H9 (cell line): ENCODE measurements around the gene PLXNC1. TPM values are rescaled to one million over a fixed set of nuclear protein-coding genes. Genes with fewer than 3 reads are reported as not detected.

Source experiments
- DNase-seq: peaks from one replicate; pipeline ENCODE4 v3.0.0-alpha.2; 2017
- H2AFZ ChIP-seq: one replicate; pipeline ENCODE4 v1.6.1; 2013; ENCODE audit warnings: mild to moderate bottlenecking, low read length, control low read depth, moderate library complexity
- H2AK5ac ChIP-seq: 2 replicates; pipeline ENCODE4 v1.6.1; 2013; ENCODE audit warnings: low read length, control low read depth, mixed read lengths; ENCODE audit not compliant: insufficient read length
- H2BK120ac ChIP-seq: one replicate; pipeline ENCODE4 v1.6.1; 2013; ENCODE audit warnings: low read depth, mild to moderate bottlenecking, low read length, control low read depth, inconsistent platforms; ENCODE audit not compliant: poor library complexity, severe bottlenecking
- H2BK12ac ChIP-seq: 2 replicates; pipeline ENCODE4 v1.6.1; 2013; ENCODE audit warnings: low read length, control low read depth, mixed read lengths, low read depth; ENCODE audit not compliant: insufficient read length
- H2BK15ac ChIP-seq: 2 replicates; pipeline ENCODE4 v1.6.1; 2013; ENCODE audit warnings: low read depth, low read length, control low read depth
- H2BK20ac ChIP-seq: one replicate; pipeline ENCODE4 v1.6.1; 2013; ENCODE audit warnings: low read depth, mild to moderate bottlenecking, low read length, control low read depth, inconsistent platforms; ENCODE audit not compliant: poor library complexity, severe bottlenecking
- H2BK5ac ChIP-seq: 2 replicates; pipeline ENCODE4 v1.6.1; 2013; ENCODE audit warnings: low read length, control low read depth, mixed read lengths; ENCODE audit not compliant: insufficient read length
- H3K14ac ChIP-seq: 2 replicates; pipeline ENCODE4 v1.6.1; 2013; ENCODE audit warnings: low read length, control low read depth; ENCODE audit not compliant: insufficient read depth
- H3K18ac ChIP-seq: 2 replicates; pipeline ENCODE4 v1.6.1; 2013; ENCODE audit warnings: low read depth, mild to moderate bottlenecking, mixed read lengths, low read length, control low read depth; ENCODE audit not compliant: insufficient read length
- H3K23ac ChIP-seq: 2 replicates; pipeline ENCODE4 v1.6.1; 2013; ENCODE audit warnings: low read length, control low read depth, mixed read lengths, low read depth; ENCODE audit not compliant: insufficient read length
- H3K23me2 ChIP-seq: 2 replicates; pipeline ENCODE4 v1.6.1; 2013; ENCODE audit warnings: low read depth, mild to moderate bottlenecking, mixed read lengths, low read length, control low read depth; ENCODE audit not compliant: insufficient read length, poor library complexity, severe bottlenecking
- H3K27ac ChIP-seq: 2 replicates; pipeline ENCODE4 v1.5.1; 2013; ENCODE audit warnings: low read length, control low read depth, mixed read lengths, low read depth; ENCODE audit not compliant: insufficient read length
- H3K27me3 ChIP-seq: 2 replicates; pipeline ENCODE4 v1.6.1; 2013; ENCODE audit warnings: low read length, control low read depth, inconsistent platforms; ENCODE audit not compliant: insufficient read depth
- H3K4ac ChIP-seq: 2 replicates; pipeline ENCODE4 v1.6.1; 2013; ENCODE audit warnings: low read depth, mild to moderate bottlenecking, control low read depth, inconsistent platforms, low read length, moderate library complexity
- H3K4me1 ChIP-seq: 2 replicates; pipeline ENCODE4 v1.6.1; 2013; ENCODE audit warnings: low read length, control low read depth, inconsistent platforms; ENCODE audit not compliant: insufficient read depth
- H3K4me2 ChIP-seq: 2 replicates; pipeline ENCODE4 v1.6.1; 2013; ENCODE audit warnings: low read length, control low read depth, mixed read lengths; ENCODE audit not compliant: insufficient read length, insufficient read depth
- H3K56ac ChIP-seq: 2 replicates; pipeline ENCODE4 v1.6.1; 2013; ENCODE audit warnings: low read depth, mild to moderate bottlenecking, mixed read lengths, low read length, control low read depth; ENCODE audit not compliant: insufficient read length
- H3K79me1 ChIP-seq: 2 replicates; pipeline ENCODE4 v1.6.1; 2013; ENCODE audit warnings: low read depth, mild to moderate bottlenecking, moderate library complexity, low read length, control low read depth, inconsistent platforms; ENCODE audit not compliant: insufficient read depth, poor library complexity, severe bottlenecking
- H3K79me2 ChIP-seq: 2 replicates; pipeline ENCODE4 v1.6.1; 2013; ENCODE audit warnings: low read length, control low read depth, inconsistent platforms; ENCODE audit not compliant: insufficient read depth
- H3K9ac ChIP-seq: 2 replicates; pipeline ENCODE4 v1.6.1; 2013; ENCODE audit warnings: low read length, control low read depth, mixed read lengths; ENCODE audit not compliant: insufficient read length; ENCODE audit errors: extremely low read depth
- H3K9me3 ChIP-seq: one replicate; pipeline ENCODE4 v1.6.1; 2013; ENCODE audit warnings: low read depth, low read length, inconsistent platforms; ENCODE audit not compliant: control insufficient read depth
- H3T11ph ChIP-seq: one replicate; pipeline ENCODE4 v1.6.1; 2013; ENCODE audit warnings: mild to moderate bottlenecking, low read length, control low read depth, inconsistent platforms
- H4K20me1 ChIP-seq: one replicate; pipeline ENCODE4 v1.6.1; 2013; ENCODE audit not compliant: control insufficient read depth, insufficient read length, insufficient read depth
- H4K5ac ChIP-seq: 2 replicates; pipeline ENCODE4 v1.6.1; 2013; ENCODE audit warnings: low read depth, mild to moderate bottlenecking, mixed read lengths, low read length, control low read depth; ENCODE audit not compliant: insufficient read length
- H4K8ac ChIP-seq: replicated peaks from 2 replicates; pipeline ENCODE4 v1.6.1; 2013; ENCODE audit warnings: low read length, control low read depth, mixed read lengths, low read depth; ENCODE audit not compliant: insufficient read length
- H4K91ac ChIP-seq: 2 replicates; pipeline ENCODE4 v1.6.1; 2013; ENCODE audit warnings: low read depth, mild to moderate bottlenecking, moderate library complexity, mixed read lengths, low read length, control low read depth; ENCODE audit not compliant: insufficient read length
- H3K27ac Mint-ChIP-seq, 3 experiments: 2 replicates in 2 of 3; 3 replicates in 1 of 3; pipeline ENCODE4 v1.8.0; 2020 to 2021; ENCODE audit warnings: mixed read lengths in 3 of 3, mild to moderate bottlenecking in 1 of 3, moderate library complexity in 1 of 3
- H3K27me3 Mint-ChIP-seq: 2 replicates; pipeline ENCODE4 v1.8.0; 2021; ENCODE audit warnings: low read depth, mild to moderate bottlenecking, moderate library complexity, mixed read lengths
- H3K36me3 Mint-ChIP-seq, 3 experiments: 2 replicates in 2 of 3; 3 replicates in 1 of 3; pipeline ENCODE4 v1.8.0; 2020 to 2021; ENCODE audit warnings: low read depth in 3 of 3, mixed read lengths in 3 of 3; ENCODE audit not compliant: insufficient read depth in 1 of 3
- H3K4me1 Mint-ChIP-seq, 2 experiments: 2 replicates each; pipeline ENCODE4 v1.8.0; 2020; ENCODE audit warnings: mixed read lengths in 2 of 2
- H3K4me3 Mint-ChIP-seq, 2 experiments: 2 replicates in 1 of 2; 3 replicates in 1 of 2; pipeline ENCODE4 v1.8.0; 2020 to 2021; ENCODE audit warnings: mild to moderate bottlenecking in 2 of 2, mixed read lengths in 2 of 2, moderate library complexity in 1 of 2
- H3K9me3 Mint-ChIP-seq, 2 experiments: 2 replicates in 1 of 2; 3 replicates in 1 of 2; pipeline ENCODE4 v1.8.0; 2020; ENCODE audit warnings: mild to moderate bottlenecking in 2 of 2, mixed read lengths in 2 of 2, moderate library complexity in 1 of 2
- CTCF ChIP-seq: fragments of 200-600 bp; sonication (generic); conservative IDR thresholded peaks from 3 replicates; pipeline ENCODE4 v1.8.0; 2021; ENCODE audit warnings: antibody characterized with exemption, mild to moderate bottlenecking
- WGBS: extraction: QIAGEN DNeasy Blood & Tissue Kit; methylation state at CpG from one replicate; pipeline ENCODE4 v1.1.7; 2013; ENCODE audit warnings: missing lambda C conversion rate, low lambda C conversion rate, mixed read lengths; ENCODE audit not compliant: insufficient read length; ENCODE audit errors: extremely low coverage; 5-methylcytosine and 5-hydroxymethylcytosine counted together
- total RNA-seq: library from RNA; stranded (reverse); gene quantifications from 2 replicates; pipeline ENCODE4 v1.2.1, GENCODE V29; 2021

PLXNC1 gene
- total RNA-seq, 1 experiment from 2014 or later = 1.2 TPM

GRCh38 chr12:94157181-94157580 is 8.8 kb downstream of the PLXNC1 start:
- H4K20me1 ChIP-seq = no peaks in the 10 kb centered on the region
- no peak overlapping the region for H2BK120ac ChIP-seq
- peaks cover 13% of the 10 kb centered on the region for H3K27me3 ChIP-seq
- H2AK5ac ChIP-seq = no peak overlapping the region
- no peak overlapping the region for H3K4ac ChIP-seq
- no peak overlapping the region for H3K56ac ChIP-seq
- Mint-ChIP-seq H3K36me3 (no peaks in the 10 kb centered on the region), H3K9me3 (no peaks in the 10 kb centered on the region), H3K27me3 (peaks cover 97% of the 10 kb centered on the region), H3K4me1 (peaks cover 3 to 18% of the 10 kb centered on the region in 2 experiments), H3K4me3 (no peak overlapping the region), H3K27ac (no peak overlapping the region)
- H3K18ac ChIP-seq = no peak overlapping the region
- WGBS = no CpG with 5 or more reads among the region's 3 CpGs
- no peak overlapping the region for H2BK20ac ChIP-seq
- H2BK12ac ChIP-seq = no peak overlapping the region
- no peaks in the 10 kb centered on the region for H3K9me3 ChIP-seq
- no peaks in the 10 kb centered on the region for H3K79me1 ChIP-seq
- H3K4me1 ChIP-seq = no peaks in the 10 kb centered on the region; the same call in 1 of the 2 replicates
- no peaks in the 10 kb centered on the region for H3K79me2 ChIP-seq
- no peak overlapping the region for H3K9ac ChIP-seq
- no peak overlapping the region for H4K5ac ChIP-seq
- TF ChIP-seq CTCF = no peak
- H3T11ph ChIP-seq = no peak overlapping the region
- no peak overlapping the region for H3K14ac ChIP-seq
- no peak overlapping the region for H2AFZ ChIP-seq
- no peak for DNase-seq
- no peak overlapping the region for H3K27ac ChIP-seq
- H4K8ac ChIP-seq = no peak overlapping the region
- no peak overlapping the region for H3K23ac ChIP-seq
- H3K4me2 ChIP-seq = no peak overlapping the region
- no peak overlapping the region for H4K91ac ChIP-seq
- no peak overlapping the region for H2BK5ac ChIP-seq
- H2BK15ac ChIP-seq = no peak overlapping the region
- H3K23me2 ChIP-seq = no peaks in the 10 kb centered on the region
